NCI-H345 (cell line): ENCODE measurements around the gene SPSB1.
A peak's percentile ranks its signal among the peaks of the same experiment; 100 is the strongest.

ENCODE experiments used
- DNase-seq: peaks from one replicate; lab custom pipeline; 2025; lab: John Stamatoyannopoulos, UW

Gene SPSB1

DNA sequence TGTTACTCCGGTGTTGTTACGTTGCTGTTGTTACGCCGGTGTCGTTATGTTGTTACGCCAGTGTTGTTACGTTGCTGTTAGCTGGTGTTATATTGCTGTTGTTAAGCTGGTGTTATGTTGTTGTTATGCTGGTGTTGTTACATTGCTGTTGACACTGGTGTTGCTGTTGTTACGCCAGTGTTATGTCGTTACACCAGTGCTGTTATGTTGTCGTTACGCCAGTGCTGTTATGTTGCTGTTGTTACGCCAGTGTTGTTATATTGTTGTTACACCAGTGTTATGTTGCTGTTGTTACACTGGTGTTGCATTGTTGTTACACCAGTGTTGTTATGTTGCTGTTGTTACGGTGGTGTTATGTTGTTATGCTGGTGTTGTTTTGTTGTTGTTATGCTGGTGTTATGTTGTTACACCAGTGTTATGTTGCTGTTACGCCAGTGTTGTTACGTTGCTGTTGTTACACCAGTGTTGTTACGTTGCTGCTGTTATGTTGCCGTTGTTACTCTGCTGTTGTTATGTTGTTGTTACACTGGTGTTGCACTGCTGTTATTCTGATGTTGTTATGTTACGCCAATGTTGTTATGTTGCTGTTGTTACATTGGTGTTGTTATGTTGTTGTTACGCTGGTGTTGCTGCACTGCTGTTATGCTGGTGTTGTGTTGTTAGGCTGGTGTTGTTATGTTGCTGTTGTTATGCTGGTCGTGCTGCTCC is 32.5 kb upstream of the SPSB1 start:
- no peak for DNase-seq

DNA sequence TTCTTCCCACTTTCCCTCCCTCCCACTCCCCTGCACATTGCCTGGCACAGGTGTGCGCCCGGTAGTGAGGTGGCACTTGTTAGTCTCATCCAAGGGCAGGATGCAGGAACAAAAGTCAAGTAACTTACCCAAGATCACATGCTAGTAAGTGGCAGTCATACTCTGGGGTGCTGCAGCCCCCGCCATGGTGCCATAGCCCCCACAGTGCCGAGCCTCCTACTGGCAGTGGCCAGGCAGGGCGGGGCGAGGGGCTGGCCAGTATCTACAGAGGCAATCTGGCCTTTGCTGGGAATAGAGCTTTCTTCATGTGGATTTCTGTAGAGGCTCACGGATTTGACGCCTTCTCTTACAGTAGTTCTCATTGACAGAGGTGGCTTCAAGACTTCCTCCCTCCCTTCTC is 31.2 kb upstream of the SPSB1 start:
- no peak for DNase-seq

DNA sequence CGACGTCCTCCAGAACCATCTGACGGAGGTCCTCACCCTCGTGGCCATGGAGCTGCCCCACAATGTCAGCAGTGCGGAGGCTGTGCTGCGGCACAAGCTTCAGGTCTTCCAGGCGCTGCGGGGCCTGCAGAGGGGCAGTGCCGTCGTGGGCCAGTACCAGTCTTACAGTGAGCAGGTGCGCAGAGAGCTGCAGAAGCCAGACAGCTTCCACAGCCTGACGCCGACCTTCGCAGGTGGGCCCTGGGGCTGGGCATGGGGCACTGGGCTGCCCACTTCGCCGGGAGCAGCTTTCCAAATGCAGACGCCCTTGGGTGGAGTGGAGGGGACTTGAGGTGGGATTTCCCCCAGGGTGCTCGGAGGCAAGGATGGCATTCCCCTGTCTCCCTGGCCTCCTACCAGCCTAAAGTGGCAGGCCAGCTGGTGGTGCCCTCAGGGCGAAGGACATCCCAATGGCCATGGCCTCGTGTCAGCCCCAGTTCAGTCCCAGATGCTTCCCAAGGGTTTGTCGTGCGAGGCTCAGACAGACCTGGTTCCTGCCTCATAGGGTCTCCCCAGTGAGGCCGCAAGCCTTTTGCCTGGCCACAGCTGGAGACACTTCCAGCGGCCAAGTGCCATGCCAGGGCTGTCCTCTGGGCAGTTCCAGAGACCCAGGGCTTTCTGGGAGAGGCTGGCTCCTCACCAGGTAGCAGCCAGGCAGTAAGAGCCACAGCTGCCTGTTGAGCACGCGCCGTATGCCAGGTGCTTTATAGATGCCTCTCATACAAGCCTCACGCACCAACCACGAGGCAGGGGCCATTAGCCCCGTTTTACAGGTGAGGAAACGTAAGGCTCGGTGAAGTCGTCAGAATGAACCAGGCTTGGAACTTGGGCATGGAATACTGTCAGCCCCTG is 30.4 kb upstream of the SPSB1 start:
- DNase-seq: no peak

DNA sequence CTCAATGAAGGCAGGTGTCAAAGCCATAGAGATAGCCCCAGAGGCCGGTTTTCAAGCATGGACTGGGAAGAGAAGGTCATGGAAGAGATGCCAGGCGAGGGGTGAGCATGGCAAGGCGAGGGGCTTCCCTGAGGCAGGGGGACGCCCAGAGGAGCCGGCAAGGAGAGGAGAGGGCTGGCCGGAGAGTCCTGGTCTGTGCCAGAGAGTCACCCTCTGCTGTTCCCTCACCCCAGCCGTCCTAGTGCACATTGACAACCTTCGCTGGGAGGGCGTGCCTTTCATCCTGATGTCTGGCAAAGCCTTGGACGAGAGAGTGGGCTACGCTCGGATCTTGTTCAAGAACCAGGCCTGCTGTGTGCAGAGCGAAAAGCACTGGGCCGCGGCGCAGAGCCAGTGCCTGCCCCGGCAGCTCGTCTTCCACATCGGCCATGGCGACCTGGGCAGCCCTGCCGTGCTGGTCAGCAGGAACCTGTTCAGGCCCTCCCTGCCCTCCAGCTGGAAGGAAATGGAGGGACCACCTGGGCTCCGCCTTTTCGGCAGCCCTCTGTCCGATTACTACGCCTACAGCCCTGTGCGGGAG is 29.3 kb upstream of the SPSB1 start:
- DNase-seq: no peak

DNA sequence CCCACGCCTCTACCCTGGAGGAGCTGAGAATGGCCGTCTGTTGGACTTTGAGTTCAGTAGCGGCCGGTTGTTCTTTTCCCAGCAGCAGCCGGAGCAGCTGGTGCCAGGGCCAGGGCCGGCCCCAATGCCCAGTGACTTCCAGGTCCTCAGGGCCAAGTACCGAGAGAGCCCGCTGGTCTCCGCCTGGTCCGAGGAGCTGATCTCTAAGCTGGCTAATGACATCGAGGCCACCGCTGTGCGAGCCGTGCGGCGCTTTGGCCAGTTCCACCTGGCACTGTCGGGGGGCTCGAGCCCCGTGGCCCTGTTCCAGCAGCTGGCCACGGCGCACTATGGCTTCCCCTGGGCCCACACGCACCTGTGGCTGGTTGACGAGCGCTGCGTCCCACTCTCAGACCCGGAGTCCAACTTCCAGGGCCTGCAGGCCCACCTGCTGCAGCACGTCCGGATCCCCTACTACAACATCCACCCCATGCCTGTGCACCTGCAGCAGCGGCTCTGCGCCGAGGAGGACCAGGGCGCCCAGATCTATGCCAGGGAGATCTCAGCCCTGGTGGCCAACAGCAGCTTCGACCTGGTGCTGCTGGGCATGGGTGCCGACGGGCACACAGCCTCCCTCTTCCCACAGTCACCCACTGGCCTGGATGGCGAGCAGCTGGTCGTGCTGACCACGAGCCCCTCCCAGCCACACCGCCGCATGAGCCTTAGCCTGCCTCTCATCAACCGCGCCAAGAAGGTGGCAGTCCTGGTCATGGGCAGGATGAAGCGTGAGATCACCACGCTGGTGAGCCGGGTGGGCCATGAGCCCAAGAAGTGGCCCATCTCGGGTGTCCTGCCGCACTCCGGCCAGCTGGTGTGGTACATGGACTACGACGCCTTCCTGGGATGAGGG is 28.5 kb upstream of the SPSB1 start:
- DNase-seq: no peak

DNA sequence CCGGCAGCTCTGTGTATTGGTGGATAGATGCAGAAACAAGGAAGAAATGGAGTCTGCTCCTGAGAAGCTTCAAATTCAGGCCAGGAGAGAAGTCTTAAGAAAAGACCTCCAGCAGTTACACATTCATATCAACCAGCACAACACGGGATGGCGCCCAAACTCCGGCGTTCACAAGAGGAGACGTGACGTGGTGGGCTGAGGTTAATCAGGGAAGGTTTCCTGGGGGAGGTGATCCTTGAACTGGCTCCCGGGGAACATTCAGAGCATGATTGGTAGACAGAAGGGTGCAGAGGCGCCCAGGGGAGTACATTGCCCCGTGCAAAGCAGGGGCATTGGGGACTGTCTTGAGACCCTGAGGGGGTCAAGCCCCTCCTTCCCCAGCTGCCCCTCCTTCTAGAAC is 27.7 kb upstream of the SPSB1 start:
- DNase-seq: no peak

DNA sequence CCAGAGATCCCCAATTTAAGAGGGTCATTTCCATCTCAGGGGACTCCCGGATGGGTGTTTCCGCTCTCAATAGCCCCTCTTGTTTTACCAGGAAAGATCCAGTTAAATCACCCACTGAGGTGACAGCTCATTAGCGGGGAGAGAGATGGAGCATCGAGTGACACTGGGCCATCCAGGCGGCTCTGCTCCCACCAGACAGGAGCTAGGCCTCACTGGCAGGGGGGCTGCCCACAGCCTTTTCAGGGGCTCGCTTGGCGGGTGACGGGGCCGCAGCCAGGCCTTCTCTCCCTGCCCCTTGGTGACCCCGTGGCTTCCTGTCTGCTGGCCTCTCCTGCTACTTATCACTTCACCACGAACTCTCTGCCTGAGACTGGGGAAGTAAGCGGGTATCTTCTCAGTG is 26.7 kb upstream of the SPSB1 start:
- DNase-seq: no peak

DNA sequence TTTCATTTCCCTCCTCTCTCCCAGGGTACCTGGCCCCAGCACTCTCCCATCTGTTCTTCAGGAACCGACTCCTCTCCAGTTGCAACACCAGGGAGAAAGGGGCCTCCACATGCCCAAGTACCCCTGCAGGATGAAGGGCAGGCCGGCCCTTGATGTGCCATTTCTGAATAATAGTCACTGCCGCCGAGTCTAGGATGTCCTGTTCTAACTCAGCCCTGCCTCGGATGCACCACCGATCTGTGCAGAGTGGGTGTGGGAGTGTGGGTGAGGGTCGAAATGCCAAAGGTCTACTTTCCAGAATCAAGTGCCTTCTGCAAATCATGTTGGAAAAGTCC is 25.4 kb upstream of the SPSB1 start:
- no peak for DNase-seq

DNA sequence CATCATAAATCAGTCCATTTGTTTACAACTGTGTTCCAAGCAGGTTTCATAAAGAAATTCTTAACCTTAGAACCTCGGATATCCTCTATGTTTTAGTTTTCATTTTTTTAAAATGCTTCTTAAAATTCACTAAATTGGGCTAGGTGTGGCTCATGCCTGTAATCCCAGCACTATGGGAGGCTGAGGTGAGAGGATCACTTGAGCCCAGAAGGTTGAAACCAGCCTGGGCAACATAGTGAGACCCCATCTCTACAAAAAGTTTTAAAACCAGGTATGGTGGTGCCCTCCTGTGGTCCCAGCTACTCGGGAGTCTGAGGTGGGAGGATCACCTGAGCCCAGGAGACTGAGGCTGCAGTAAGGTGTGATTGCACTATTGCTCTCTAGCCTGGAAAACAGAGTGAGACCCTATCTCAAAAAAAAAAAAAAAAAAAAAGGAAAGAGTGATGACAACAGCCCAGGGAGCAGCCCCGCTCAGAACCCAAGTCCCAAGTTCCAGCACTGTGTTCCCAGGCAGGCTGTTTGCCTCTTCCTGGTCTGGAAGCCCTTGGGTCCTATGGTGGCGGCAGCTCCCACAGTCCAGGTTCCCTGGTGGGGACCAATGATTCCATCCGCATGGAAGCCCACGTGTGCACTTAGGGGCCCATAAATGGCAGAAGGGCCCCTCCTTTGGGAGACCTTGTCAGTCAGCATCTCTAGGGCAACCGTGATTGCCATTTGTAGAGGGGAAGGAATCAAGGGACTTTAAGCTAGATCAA is 24.7 kb upstream of the SPSB1 start:
- no peak for DNase-seq

DNA sequence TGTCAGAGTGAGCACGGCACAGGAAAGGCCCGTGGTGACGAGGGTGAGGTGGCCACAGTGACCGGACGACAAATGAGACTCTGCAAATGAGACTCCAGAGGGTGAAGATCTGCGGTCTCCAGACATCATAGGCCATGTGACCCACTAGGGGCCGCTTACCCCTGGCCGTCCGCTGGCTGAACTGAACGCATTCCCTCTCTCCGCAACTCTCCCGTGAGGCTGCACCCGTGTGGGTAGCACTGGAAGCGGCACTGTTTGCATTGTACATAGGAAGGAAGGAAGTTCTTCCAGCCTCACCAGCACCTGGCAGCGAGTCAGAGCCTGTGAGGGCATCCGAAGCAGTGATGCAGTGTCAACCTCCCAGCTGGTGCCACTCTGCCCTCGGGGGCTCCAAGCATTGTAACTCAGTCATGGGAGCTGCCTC is 23.6 kb upstream of the SPSB1 start:
- DNase-seq: no peak

DNA sequence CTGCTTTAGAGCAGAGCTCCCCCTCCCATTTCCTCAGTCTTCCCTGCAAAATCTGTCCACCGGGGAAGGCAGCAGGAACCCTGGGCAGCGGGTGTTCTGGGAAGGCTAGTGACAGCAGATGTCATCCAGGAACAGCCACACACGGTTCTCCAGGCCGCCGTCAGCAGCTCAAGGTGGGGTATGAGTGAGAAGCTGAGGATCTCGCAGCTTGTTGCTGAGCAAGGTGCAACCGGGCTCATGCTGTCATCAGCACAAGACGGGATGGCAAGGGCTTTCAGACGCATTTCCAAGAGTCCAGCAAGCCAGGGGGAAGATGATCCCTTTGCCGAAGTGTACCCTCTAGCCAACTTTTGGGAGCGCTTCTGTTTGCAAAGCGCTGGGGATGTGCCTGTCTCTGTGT is 23.0 kb upstream of the SPSB1 start:
- no peak for DNase-seq

DNA sequence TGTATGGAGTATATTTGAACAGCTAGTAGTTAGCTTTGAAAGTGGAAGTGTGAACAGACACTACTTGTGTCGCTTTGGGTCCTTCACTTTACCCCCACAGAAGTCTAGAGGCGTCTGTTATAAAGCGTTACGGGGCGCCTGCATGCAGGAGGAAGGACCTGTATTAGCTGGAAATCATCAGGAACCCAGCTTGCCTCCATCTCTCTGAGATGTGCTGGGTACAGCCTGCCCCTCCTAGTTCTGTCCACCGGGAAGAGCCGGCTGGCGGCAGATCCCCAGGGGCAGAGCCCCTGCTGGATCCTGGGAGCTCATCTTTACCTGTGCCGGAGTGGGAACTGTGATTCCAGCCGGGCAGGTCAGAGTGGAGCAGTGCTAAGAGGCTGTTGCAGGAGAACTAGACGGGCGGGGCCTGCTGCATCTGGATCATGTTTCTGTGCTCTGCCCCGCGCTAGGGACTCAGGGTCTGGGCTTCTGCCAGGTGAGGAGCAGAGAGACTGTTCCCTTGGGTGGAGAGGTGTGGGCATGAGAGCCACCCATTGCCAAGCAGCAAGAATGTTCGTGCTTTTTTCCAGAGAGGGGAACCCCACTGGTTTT is 22.3 kb upstream of the SPSB1 start:
- peak; percentile 86 for DNase-seq

DNA sequence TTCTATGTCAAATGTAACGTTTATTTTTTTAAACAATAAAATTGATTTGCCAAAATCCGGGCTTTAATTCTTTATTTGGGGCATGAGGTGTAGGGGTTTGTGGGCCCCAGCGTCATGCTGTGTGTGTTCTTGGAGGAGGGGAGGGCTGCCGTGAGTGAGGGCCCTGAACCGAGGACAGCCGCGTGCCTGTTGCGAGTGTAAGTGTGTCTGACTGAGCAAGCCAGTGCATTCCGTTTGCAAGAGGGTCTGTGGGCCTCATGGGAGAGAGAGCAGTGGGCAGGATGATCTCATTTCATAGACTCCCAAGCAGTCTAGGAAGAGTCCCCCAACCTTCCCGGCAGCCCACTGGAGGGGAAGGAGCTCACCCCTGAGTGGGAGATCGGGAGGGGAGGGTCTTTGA is 21.4 kb upstream of the SPSB1 start:
- DNase-seq: no peak

DNA sequence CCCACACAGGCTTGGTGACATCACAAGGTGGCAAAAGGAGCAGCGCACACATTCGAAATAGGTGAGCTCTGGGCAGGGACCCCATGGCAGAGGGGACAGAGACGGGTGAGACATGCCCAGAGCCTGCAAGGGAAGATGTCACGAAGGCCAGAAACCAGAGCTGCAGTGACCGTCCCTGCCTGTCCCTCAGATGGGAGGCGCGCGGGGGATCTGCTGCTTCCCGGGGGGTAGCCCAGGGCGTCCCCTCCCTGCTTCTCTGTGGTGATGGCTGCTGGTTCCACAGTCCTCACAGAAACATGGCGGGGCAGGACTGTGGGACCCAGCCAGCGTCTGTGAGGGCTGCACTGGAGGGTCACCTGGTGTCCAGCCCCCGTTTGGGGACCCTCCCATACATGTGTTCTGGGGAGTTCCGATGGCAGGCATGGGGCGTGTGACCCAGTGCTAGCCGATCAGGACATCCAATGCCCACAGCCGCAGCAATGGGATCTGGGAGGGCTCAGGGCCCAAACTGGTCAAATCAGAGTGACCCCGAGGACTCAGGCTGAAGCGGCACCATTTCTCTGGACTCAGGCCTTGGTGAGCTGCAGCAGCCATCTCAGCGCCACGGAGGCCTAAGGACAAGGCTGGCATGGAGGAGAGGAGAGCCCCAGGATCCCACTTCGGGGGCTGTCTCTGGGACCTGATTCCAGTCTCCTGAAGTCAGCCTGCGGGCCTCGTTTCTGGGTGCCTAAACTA is 20.7 kb upstream of the SPSB1 start:
- DNase-seq: no peak

DNA sequence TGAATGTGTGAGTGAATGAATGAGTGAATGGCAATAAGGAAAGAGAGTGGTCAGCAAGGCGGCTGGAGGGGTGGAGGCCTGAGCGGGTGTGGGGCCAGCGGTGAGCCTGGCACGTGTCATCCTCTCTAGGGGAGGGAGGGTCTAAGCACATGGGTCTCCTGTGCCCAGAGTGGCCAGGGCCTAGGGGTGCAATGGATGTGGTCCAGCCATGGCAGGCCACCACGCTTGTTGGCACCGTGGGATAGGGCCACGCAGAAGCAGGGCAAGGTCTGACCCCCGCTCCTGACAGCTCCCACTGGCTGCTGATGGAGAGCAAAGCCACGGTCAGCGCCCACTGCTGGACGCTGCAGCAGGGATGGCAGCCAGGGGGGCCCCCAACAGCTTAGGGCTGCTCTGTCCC is 19.5 kb upstream of the SPSB1 start:
- DNase-seq: no peak

DNA sequence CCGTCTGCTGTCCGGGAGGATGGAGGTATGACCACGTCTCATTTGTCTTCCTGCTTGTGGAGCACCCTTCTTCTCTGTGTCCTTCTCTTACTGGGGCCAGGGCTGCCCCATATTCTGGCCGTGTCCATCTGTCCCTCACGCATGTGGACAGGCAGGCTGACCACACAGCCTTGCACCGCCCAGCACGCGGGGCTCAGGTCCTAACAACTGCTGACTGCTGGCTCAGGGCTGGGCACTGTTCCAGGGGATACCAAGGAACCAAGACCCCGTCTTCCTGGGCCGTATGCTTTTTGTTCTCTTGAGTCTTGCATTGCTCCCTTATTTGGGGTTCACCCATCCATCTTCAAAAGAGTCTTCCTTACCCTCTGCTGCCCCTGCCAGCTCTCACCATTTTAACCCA is 17.5 kb upstream of the SPSB1 start:
- no peak for DNase-seq

DNA sequence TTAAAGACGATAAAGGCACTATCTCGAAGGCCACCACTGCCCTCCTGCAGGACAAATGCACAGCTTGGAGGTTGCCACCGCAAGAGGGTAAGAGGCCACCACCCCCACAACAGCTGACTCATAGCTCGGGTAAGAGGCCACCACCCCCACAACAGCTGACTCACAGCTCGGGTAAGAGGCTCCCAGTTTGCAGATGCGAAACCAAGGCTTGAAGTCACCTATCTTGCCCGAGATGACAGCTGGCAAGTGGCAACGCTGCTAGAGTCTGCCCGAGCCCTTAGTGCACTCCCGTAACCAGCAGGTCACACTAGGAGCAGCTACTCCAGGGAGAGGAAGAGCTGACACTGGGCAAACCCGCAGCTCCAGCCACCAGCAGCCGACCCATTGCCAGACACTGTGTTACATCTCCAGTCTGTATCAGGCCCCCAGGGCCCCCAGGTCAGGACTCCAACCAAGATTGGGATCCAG is 17.1 kb upstream of the SPSB1 start:
- DNase-seq: no peak

DNA sequence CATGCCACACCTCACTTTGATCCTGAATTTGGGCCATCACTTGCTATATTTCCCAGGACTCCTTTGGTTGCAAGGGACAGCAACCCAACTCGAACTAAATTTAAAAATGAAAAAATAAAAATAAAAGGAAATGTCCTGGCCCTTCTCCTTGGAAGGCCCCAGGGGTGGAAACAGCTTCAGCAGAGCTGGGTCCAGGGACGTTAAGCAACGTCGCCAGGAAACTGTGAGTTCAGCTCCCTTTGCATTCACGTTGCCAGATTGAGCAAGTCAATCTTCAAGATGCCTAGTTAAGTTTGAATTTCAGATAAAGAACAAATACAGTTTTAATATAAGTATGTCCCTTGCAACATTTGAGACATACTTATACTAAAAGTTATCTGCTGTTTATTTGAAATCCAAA is 14.6 kb upstream of the SPSB1 start:
- no peak for DNase-seq

DNA sequence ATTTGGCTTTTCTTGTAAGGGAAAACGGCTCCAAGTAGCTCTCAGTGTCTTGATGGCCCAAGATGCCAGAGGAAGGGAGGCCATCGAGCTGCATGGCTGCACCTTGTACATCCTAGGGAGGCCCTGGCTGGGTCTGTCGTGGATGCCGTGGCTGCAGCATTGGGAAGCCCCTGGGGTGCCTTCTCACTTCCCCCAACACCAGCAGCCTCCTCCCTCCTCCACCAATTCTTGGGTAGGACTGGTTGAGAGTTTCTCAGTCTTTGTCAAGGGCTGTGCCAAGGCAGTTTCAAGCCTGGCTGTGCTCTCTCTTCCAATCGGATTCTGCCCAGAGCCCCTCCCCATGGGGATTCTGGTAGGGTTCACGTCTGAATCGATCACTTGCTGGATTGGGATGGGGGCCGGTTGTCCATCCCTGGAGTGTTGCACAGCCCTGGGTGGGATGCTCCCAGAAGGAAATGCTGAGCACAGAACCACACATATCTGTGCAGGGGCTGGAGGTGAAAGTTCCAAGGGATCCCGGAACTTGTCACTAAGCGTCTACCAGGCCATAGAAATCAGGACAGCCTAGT is 14.0 kb upstream of the SPSB1 start:
- no peak for DNase-seq
